Tibial nerve (tissue), 4 donors: ENCODE results near the gene LKAAEAR1. TPM values are rescaled to one million over a fixed set of nuclear protein-coding genes. Genes with fewer than 3 reads are reported as not detected.

Source experiments
- DNase-seq, 2 donors: peaks; one replicate each; pipeline ENCODE4 v3.0.0-alpha.2; 2019; ENCODE audit warnings: low spot score in 2 of 2
- H3K27ac ChIP-seq, 4 donors: fragments of 200-600 bp; sonication (generic) in 3 of 4; one replicate each; pipeline ENCODE4 v1.5.1; 2017 to 2019; ENCODE audit warnings: mild to moderate bottlenecking in 1 of 4
- H3K27me3 ChIP-seq, 2 donors: fragments of 200-600 bp; sonication (generic) in 1 of 2; one replicate each; pipeline versions ENCODE4 v1.5.1 to v1.6.0; 2017 to 2019
- H3K36me3 ChIP-seq, 3 donors: fragments of 200-600 bp; sonication (generic); one replicate each; pipeline ENCODE4 v1.5.1; 2018 to 2019
- H3K4me1 ChIP-seq, 4 donors: fragments of 200-600 bp; sonication (generic) in 3 of 4; one replicate each; pipeline ENCODE4 v1.5.1; 2017 to 2019
- H3K4me3 ChIP-seq, 4 donors: fragments of 200-600 bp; sonication (generic) in 3 of 4; one replicate each; pipeline ENCODE4 v1.5.1; 2017 to 2019; ENCODE audit warnings: mild to moderate bottlenecking in 1 of 4, moderate library complexity in 1 of 4
- H3K9me3 ChIP-seq, 4 donors: fragments of 200-600 bp; sonication (generic) in 3 of 4; one replicate each; pipeline ENCODE4 v1.5.1; 2017 to 2019
- CTCF ChIP-seq, 5 experiments: fragments of 200-600 bp in 3 of 5; fragments of 450-650 bp in 2 of 5; sonication (generic) in 3 of 5; IDR thresholded peaks; one replicate each; pipeline ENCODE4 v1.5.1; 2016 to 2019; ENCODE audit warnings: antibody characterized with exemption in 5 of 5, mild to moderate bottlenecking in 3 of 5, moderate library complexity in 2 of 5
- EP300 ChIP-seq, 2 donors: sonication (generic); formaldehyde crosslinking; IDR thresholded peaks; one replicate each; pipeline ENCODE4 v1.6.1; 2017; ENCODE audit warnings: antibody characterized with exemption in 2 of 2, mild to moderate bottlenecking in 1 of 2
- POLR2A ChIP-seq, 2 donors: fragments of 450-650 bp; IDR thresholded peaks; one replicate each; pipeline ENCODE4 v1.6.1; 2017; ENCODE audit warnings: antibody characterized with exemption in 2 of 2, mild to moderate bottlenecking in 2 of 2, moderate library complexity in 2 of 2
- WGBS, 2 donors: methylation state at CpG; one replicate each; pipeline ENCODE4 v1.1.5; 2018; 5-methylcytosine and 5-hydroxymethylcytosine counted together
- total RNA-seq, 4 donors: library from RNA; depleted of rRNA; stranded (reverse); fragments of >200 nt; gene quantifications; one replicate each; pipeline ENCODE4 v1.1.0, GENCODE V29; 2016

Gene LKAAEAR1
- total RNA-seq, 4 donors from 2014 or later, result 0.59 to 1.3 (median 0.84) TPM; not detected in 1

GRCh38 chr20:64081624-64081964 lies 2.6 kb downstream of the LKAAEAR1 start:
- H3K27ac ChIP-seq, result no peak overlapping the region
- H3K27me3 ChIP-seq, result peaks cover 0 to 30% of the 10 kb centered on the region in 2 donors
- H3K4me1 ChIP-seq, result peaks cover 0 to 63% (median 20%) of the 10 kb centered on the region in 4 donors
- H3K4me3 ChIP-seq, result no peak overlapping the region
- peaks cover 0 to under 1% (median 0%) of the 10 kb centered on the region in 4 donors for H3K9me3 ChIP-seq
- H3K36me3 ChIP-seq, result no peaks in the 10 kb centered on the region
- 87% methylated on average over 6 of the region's 6 CpGs for WGBS, 2 donors
- DNase-seq, result no peak
- TF ChIP-seq POLR2A (IDR thresholded peaks at IDR 0.05) (no peak), CTCF (IDR thresholded peaks at IDR 0.05) (no peak), EP300 (IDR thresholded peaks at IDR 0.05) (no peak)

GRCh38 chr20:64080813-64081623 lies 3.2 kb downstream of the LKAAEAR1 start:
- no peak for DNase-seq
- Histone ChIP-seq H3K4me1 (peaks cover 0 to 66% (median 20%) of the 10 kb centered on the region in 4 donors), H3K4me3 (peak overlapping the region in 1 of 4 donors; percentile 81), H3K36me3 (no peaks in the 10 kb centered on the region), H3K27me3 (peaks cover 0 to 24% of the 10 kb centered on the region in 2 donors), H3K27ac (peak overlapping the region in 2 of 4 donors; percentile 28 to 77), H3K9me3 (no peaks in the 10 kb centered on the region)
- no peak for TF ChIP-seq EP300 (IDR thresholded peaks at IDR 0.05)
- TF ChIP-seq CTCF (IDR thresholded peaks at IDR 0.05), result no peak
- TF ChIP-seq POLR2A (IDR thresholded peaks at IDR 0.05), result no peak
- WGBS, 2 donors, result 62 to 69% methylated on average over 12 to 17 of the region's 17 CpGs

- no peak for TF ChIP-seq POLR2A (IDR thresholded peaks at IDR 0.05)
- no peak for TF ChIP-seq EP300 (IDR thresholded peaks at IDR 0.05)
- TF ChIP-seq CTCF (IDR thresholded peaks at IDR 0.05), result no peak
- Histone ChIP-seq H3K9me3 (no peaks in the 10 kb centered on the region), H3K27ac (peak within 1 kb of the TSS in 3 of 4 donors; percentile 75 to 84 (median 80)), H3K4me1 (peaks cover 0 to 66% (median 20%) of the 10 kb centered on the region in 4 donors), H3K36me3 (peaks cover 0 to 4% (median 0%) of the 10 kb centered on the region in 3 donors), H3K4me3 (peak within 1 kb of the TSS; percentile 48 to 81 (median 54)), H3K27me3 (peaks cover 0 to 16% of the 10 kb centered on the region in 2 donors)
- WGBS, 2 donors, result 7 to 10% methylated on average over 28 to 31 of the region's 62 CpGs
- no peak for DNase-seq
These were observed 4.0 kb downstream of the LKAAEAR1 start, which contains the start of gene OPRL1 for GRCh38 chr20:64080013-64080812. OPRL1 (plus strand) TSS chr20:64080082; CDS start chr20:64092721, 12,639 bp downstream.

GRCh38 chr20:64079273-64080012 lies 4.8 kb downstream of the LKAAEAR1 start, which contains the start of gene RGS19:
RGS19 (minus strand) TSS chr20:64079518; CDS start chr20:64076886, 2,632 bp downstream.
- WGBS, 2 donors, result 0 to 1% methylated on average over 7 to 20 of the region's 73 CpGs
- TF ChIP-seq CTCF (IDR thresholded peaks at IDR 0.05) (peak in 1 of 5 experiments; percentile 8), EP300 (IDR thresholded peaks at IDR 0.05) (no peak), POLR2A (IDR thresholded peaks at IDR 0.05) (peak in 1 of 2 donors; percentile 10)
- Histone ChIP-seq H3K27ac (peak within 1 kb of the TSS in 3 of 4 donors; percentile 75 to 84 (median 80)), H3K4me3 (peak within 1 kb of the TSS; percentile 48 to 81 (median 54)), H3K36me3 (peaks cover 0 to 12% (median 0%) of the 10 kb centered on the region in 3 donors), H3K4me1 (peaks cover 0 to 62% (median 20%) of the 10 kb centered on the region in 4 donors), H3K27me3 (peaks cover 0 to 8% of the 10 kb centered on the region in 2 donors), H3K9me3 (no peaks in the 10 kb centered on the region)
- peak; percentile 31 to 49 for DNase-seq
